HK-2 (cell line): ENCODE results near the gene IL17RE.
"Not testable (repeated sequence)": the region's sequence is repeated elsewhere in the genome, so short reads cannot be mapped to it uniquely, and the experiment has no call there.

Experiments
- DNase-seq: peaks from one replicate; pipeline ENCODE4 v3.0.0-alpha.2; 2018; ENCODE audit not compliant: unreplicated experiment

The IL17RE gene

GRCh38 chr3:9902372-9903237 lies at the start of gene IL17RE:
TSS of gene IL17RE (plus strand) at chr3:9902848. CDS start at chr3:9902933, 85 bp downstream.
- DNase-seq = no peak

- not testable (repeated sequence) for DNase-seq
These were observed 48.2 kb upstream of the IL17RE start for GRCh38 chr3:9854291-9854940.

- DNase-seq = no peak
These were observed 47.1 kb upstream of the IL17RE start for GRCh38 chr3:9855594-9855993.

GRCh38 chr3:9859530-9860025 lies 43.1 kb upstream of the IL17RE start:
- no peak for DNase-seq

- DNase-seq = no peak
These were observed 41.4 kb upstream of the IL17RE start for GRCh38 chr3:9861201-9861600.

GRCh38 chr3:9861626-9862130 lies 41.0 kb upstream of the IL17RE start:
- DNase-seq = no peak

- no peak for DNase-seq
These were observed 40.1 kb upstream of the IL17RE start for GRCh38 chr3:9862391-9863057.

- DNase-seq = no peak
These were observed 39.4 kb upstream of the IL17RE start for GRCh38 chr3:9863058-9863772.

- no peak for DNase-seq
These were observed 38.3 kb upstream of the IL17RE start for GRCh38 chr3:9864200-9864927.

GRCh38 chr3:9865125-9865637 lies 37.5 kb upstream of the IL17RE start:
- DNase-seq = not testable (repeated sequence)

GRCh38 chr3:9866639-9867038 lies 36.0 kb upstream of the IL17RE start:
- no peak for DNase-seq

GRCh38 chr3:9867106-9867505 lies 35.5 kb upstream of the IL17RE start:
- DNase-seq = no peak

GRCh38 chr3:9869955-9870354 lies 32.7 kb upstream of the IL17RE start:
- no peak for DNase-seq

GRCh38 chr3:9870978-9871377 lies 31.7 kb upstream of the IL17RE start:
- DNase-seq = no peak

- DNase-seq = not testable (repeated sequence)
These were observed 30.6 kb upstream of the IL17RE start for GRCh38 chr3:9872067-9872466.

GRCh38 chr3:9875448-9875847 lies 27.2 kb upstream of the IL17RE start:
- DNase-seq = no peak

GRCh38 chr3:9876255-9876654 lies 26.4 kb upstream of the IL17RE start:
- not testable (repeated sequence) for DNase-seq

GRCh38 chr3:9876991-9877390 lies 25.7 kb upstream of the IL17RE start:
- no peak for DNase-seq

GRCh38 chr3:9878700-9879099 lies 23.9 kb upstream of the IL17RE start:
- no peak for DNase-seq

GRCh38 chr3:9879830-9880549 lies 22.7 kb upstream of the IL17RE start, which contains the start of gene CIDEC:
TSS of gene CIDEC (minus strand) at chr3:9880253. CDS start at chr3:9878486, 1,767 bp downstream.
- no peak for DNase-seq
